SK-N-SH treated with all-trans-retinoic acid at 6 μM for 48 hours (cell line): Measurements from ENCODE around the gene APOL4.

Experiments
- ARNTL ChIP-seq: fragments of 450-650 bp; formaldehyde crosslinking; IDR thresholded peaks from 2 replicates; pipeline ENCODE4 v1.5.0; 2020; ENCODE audit warnings: low read depth, mild to moderate bottlenecking, moderate library complexity, borderline replicate concordance
- ISL1 ChIP-seq: fragments of 250-450 bp; sonication (Bioruptor Pico); IDR thresholded peaks from 2 replicates; pipeline ENCODE4 v2.1.2; 2022; ENCODE audit warnings: mild to moderate bottlenecking, moderate library complexity

- no peak for TF ChIP-seq ISL1 (CRISPR knock-in tag)
- TF ChIP-seq ARNTL (CRISPR knock-in tag) = no peak
These were observed 19.6 kb downstream of the APOL4 start for GRCh38 chr22:36182056-36182455.
